H1 (cell line): Measurements from ENCODE around the gene PDIA6. TPM values are rescaled to one million over a fixed set of nuclear protein-coding genes. Genes with fewer than 3 reads are reported as not detected.

Source experiments
- CTCF ChIA-PET: fragments of 300-600 bp; sonication (Branson Sonifier 250); formaldehyde crosslinking; loops from one replicate; lab custom pipeline; 2021; ENCODE audit not compliant: partially characterized antibody; lab: Charles Lee
- POLR2A ChIA-PET: fragments of 300-600 bp; sonication (Branson Sonifier 250); formaldehyde crosslinking; loops from one replicate; lab custom pipeline; 2021; ENCODE audit warnings: inconsistent platforms; ENCODE audit not compliant: partially characterized antibody; lab: Charles Lee
- DNase-seq, 2 experiments: peaks; one replicate each; pipeline versions ENCODE4 v3.0.0 to v3.0.0-alpha.2; 2010 to 2022; ENCODE audit warnings: low spot score in 2 of 2, low read depth in 1 of 2, mixed read lengths in 1 of 2
- FAIRE-seq: peaks from 2 replicates; lab custom pipeline; 2011; peaks lifted over from hg19 to GRCh38; lab: Jason Lieb, UNC
- H2AFZ ChIP-seq: 2 replicates; pipeline ENCODE4 v1.8.1; 2012; ENCODE audit warnings: low read length, inconsistent platforms
- H2AK5ac ChIP-seq: 2 replicates; pipeline ENCODE4 v1.6.1; 2013; ENCODE audit warnings: low read depth, low read length
- H2BK120ac ChIP-seq: replicated peaks from 2 replicates; pipeline ENCODE3; 2013; ENCODE audit warnings: low read depth, low read length, inconsistent platforms
- H2BK12ac ChIP-seq: 2 replicates; pipeline ENCODE4 v1.6.1; 2013; ENCODE audit warnings: low read depth, low read length
- H2BK15ac ChIP-seq: 2 replicates; pipeline ENCODE4 v1.6.1; 2013; ENCODE audit warnings: low read length
- H2BK20ac ChIP-seq: 2 replicates; pipeline ENCODE4 v1.6.1; 2013; ENCODE audit warnings: low read length
- H2BK5ac ChIP-seq: 2 replicates; pipeline ENCODE4 v1.6.1; 2013; ENCODE audit warnings: low read depth, low read length
- H3K14ac ChIP-seq: 2 replicates; pipeline ENCODE4 v1.6.1; 2013; ENCODE audit warnings: inconsistent platforms; ENCODE audit not compliant: insufficient read length
- H3K18ac ChIP-seq: 2 replicates; pipeline ENCODE4 v1.6.1; 2013; ENCODE audit warnings: low read length; ENCODE audit errors: extremely low read depth
- H3K23ac ChIP-seq: 2 replicates; pipeline ENCODE4 v1.6.1; 2013; ENCODE audit warnings: inconsistent platforms; ENCODE audit not compliant: insufficient read length
- H3K23me2 ChIP-seq: 2 replicates; pipeline ENCODE4 v1.6.1; 2013; ENCODE audit warnings: low read depth, low read length
- H3K27ac ChIP-seq: 2 replicates; pipeline ENCODE4 v1.6.1; 2011; ENCODE audit warnings: low read depth, low read length, inconsistent platforms
- H3K27me3 ChIP-seq, 4 experiments: replicated peaks in 1 of 4; 1 replicate in 1 of 4; 2 replicates in 3 of 4; pipeline versions ENCODE4 v1.6.1 to v1.8.1; 2011 to 2013; ENCODE audit warnings: low read length in 3 of 4, mild to moderate bottlenecking in 3 of 4, inconsistent platforms in 2 of 4, mixed read lengths in 2 of 4, moderate library complexity in 1 of 4; ENCODE audit not compliant: control insufficient read depth in 3 of 4, insufficient read depth in 3 of 4; ENCODE audit errors: extremely low read depth in 1 of 4
- H3K36me3 ChIP-seq, 4 experiments: 2 replicates each; pipeline versions ENCODE4 v1.6.1 to v1.8.1; 2011 to 2013; ENCODE audit warnings: mild to moderate bottlenecking in 4 of 4, low read length in 3 of 4, moderate library complexity in 2 of 4, control low read depth in 1 of 4, inconsistent platforms in 1 of 4; ENCODE audit not compliant: insufficient read depth in 4 of 4, control insufficient read depth in 2 of 4
- H3K4ac ChIP-seq: replicated peaks from 2 replicates; pipeline ENCODE3; 2013; ENCODE audit warnings: low read length, low read depth, mixed read lengths, inconsistent platforms; ENCODE audit not compliant: insufficient read length
- H3K4me1 ChIP-seq, 4 experiments: replicated peaks in 1 of 4; 1 replicate in 1 of 4; 2 replicates in 3 of 4; pipeline versions ENCODE4 v1.6.1 to v1.8.1; 2011 to 2013; ENCODE audit warnings: low read length in 3 of 4, inconsistent platforms in 2 of 4, mixed read lengths in 1 of 4; ENCODE audit not compliant: insufficient read depth in 4 of 4, control insufficient read depth in 3 of 4
- H3K4me2 ChIP-seq, 2 experiments: 2 replicates each; pipeline versions ENCODE4 v1.6.1 to v1.8.1; 2011 to 2013; ENCODE audit warnings: low read depth in 2 of 2, low read length in 2 of 2, control low read depth in 1 of 2, inconsistent platforms in 1 of 2, mild to moderate bottlenecking in 1 of 2; ENCODE audit not compliant: insufficient read depth in 1 of 2
- H3K4me3 ChIP-seq, 4 experiments: fragments of 200-600, 300-600 bp in 1 of 4; sonication (generic), shearing (Covaris generic), sonication (Bioruptor Twin) in 1 of 4; 2 replicates each; pipeline versions ENCODE4 v1.5.1 to v1.8.1; 2011 to 2016; ENCODE audit warnings: low read length in 4 of 4, low read depth in 3 of 4, control low read depth in 2 of 4, inconsistent platforms in 2 of 4, mild to moderate bottlenecking in 2 of 4, mixed read lengths in 1 of 4, moderate library complexity in 1 of 4; ENCODE audit not compliant: insufficient read depth in 2 of 4; ENCODE audit errors: extremely low read depth in 1 of 4
- H3K56ac ChIP-seq: replicated peaks from 2 replicates; pipeline ENCODE3; 2013; ENCODE audit warnings: low read depth, mild to moderate bottlenecking, mixed read lengths, low read length, inconsistent platforms; ENCODE audit not compliant: insufficient read length
- H3K79me1 ChIP-seq: 2 replicates; pipeline ENCODE4 v1.6.1; 2013; ENCODE audit warnings: low read depth, low read length, control low read depth
- H3K79me2 ChIP-seq, 2 experiments: 2 replicates each; pipeline versions ENCODE4 v1.6.1 to v1.8.1; 2012 to 2013; ENCODE audit warnings: low read length in 2 of 2, mild to moderate bottlenecking in 2 of 2, inconsistent platforms in 1 of 2; ENCODE audit not compliant: insufficient read depth in 2 of 2, control insufficient read depth in 1 of 2
- H3K9ac ChIP-seq, 4 experiments: replicated peaks in 1 of 4; 1 replicate in 1 of 4; 2 replicates in 3 of 4; pipeline versions ENCODE4 v1.6.1 to v1.8.1; 2011 to 2013; ENCODE audit warnings: low read depth in 3 of 4, low read length in 3 of 4, control low read depth in 2 of 4, mild to moderate bottlenecking in 2 of 4, moderate library complexity in 2 of 4, inconsistent platforms in 1 of 4; ENCODE audit errors: extremely low read depth in 1 of 4
- H3K9me3 ChIP-seq, 2 experiments: 2 replicates each; pipeline versions ENCODE4 v1.6.1 to v1.8.1; 2012 to 2013; ENCODE audit warnings: mild to moderate bottlenecking in 2 of 2, moderate library complexity in 2 of 2, control low read depth in 1 of 2, inconsistent platforms in 1 of 2, low read depth in 1 of 2, low read length in 1 of 2, mixed read lengths in 1 of 2; ENCODE audit not compliant: insufficient read depth in 2 of 2
- H4K20me1 ChIP-seq, 2 experiments: replicated peaks in 1 of 2; 2 replicates each; pipeline versions ENCODE3 to v1.8.1; 2011 to 2013; ENCODE audit warnings: inconsistent platforms in 2 of 2, low read length in 2 of 2, mild to moderate bottlenecking in 1 of 2; ENCODE audit not compliant: insufficient read depth in 2 of 2, control insufficient read depth in 1 of 2
- H4K5ac ChIP-seq: 2 replicates; pipeline ENCODE4 v1.6.1; 2013; ENCODE audit warnings: low read length, low read depth, mixed read lengths, inconsistent platforms; ENCODE audit not compliant: insufficient read length
- H4K8ac ChIP-seq: 2 replicates; pipeline ENCODE4 v1.8.0; 2013; ENCODE audit warnings: mild to moderate bottlenecking, moderate library complexity, low read length, inconsistent platforms; ENCODE audit not compliant: insufficient read depth; ENCODE audit errors: extremely low read depth
- H4K91ac ChIP-seq: replicated peaks from 2 replicates; pipeline ENCODE3; 2013; ENCODE audit warnings: low read length, mixed read lengths, inconsistent platforms; ENCODE audit not compliant: insufficient read length
- CHD2 ChIP-seq: IDR thresholded peaks from 2 replicates; pipeline ENCODE4 v1.6.1; 2012; ENCODE audit warnings: low read length, improper control_type of control experiment
- E2F6 ChIP-seq: IDR thresholded peaks from 2 replicates; pipeline ENCODE4 v1.6.1; 2012; ENCODE audit warnings: inconsistent platforms
- JUND ChIP-seq: IDR thresholded peaks from 2 replicates; pipeline ENCODE4 v1.6.1; 2011; ENCODE audit warnings: mild to moderate bottlenecking, improper control_type of control experiment, low read length
- KDM5A ChIP-seq: fragments of 200-600 bp; IDR thresholded peaks from 2 replicates; pipeline ENCODE4 v1.7.1; 2012; ENCODE audit warnings: mild to moderate bottlenecking, low read length, inconsistent platforms, mixed read lengths
- NANOG ChIP-seq: IDR thresholded peaks from 2 replicates; pipeline ENCODE4 v1.6.1; 2011; ENCODE audit warnings: low read length, low read depth, mild to moderate bottlenecking, inconsistent platforms; ENCODE audit not compliant: insufficient read depth, poor library complexity, severe bottlenecking
- PHF8 ChIP-seq: fragments of 200-600 bp; sonication (generic); conservative IDR thresholded peaks from 2 replicates; pipeline ENCODE4 v1.7.1; 2012; ENCODE audit warnings: low read depth, mild to moderate bottlenecking, inconsistent platforms, low read length, moderate library complexity
- RNF2 ChIP-seq: fragments of 200-900, 300-1000 bp; sonication (generic); IDR thresholded peaks from 2 replicates; pipeline ENCODE4 v1.7.1; 2016; ENCODE audit warnings: borderline replicate concordance, low read depth, mild to moderate bottlenecking, antibody characterized with exemption, low read length; ENCODE audit not compliant: poor library complexity, severe bottlenecking; ENCODE audit errors: missing control alignments
- TAF7 ChIP-seq: optimal IDR thresholded peaks from 2 replicates; pipeline ENCODE3; 2011; ENCODE audit warnings: low read depth, mild to moderate bottlenecking, inconsistent platforms, low read length, moderate library complexity, borderline replicate concordance
- WGBS, 2 experiments: shearing (Covaris generic) in 1 of 2; methylation state at CpG; one replicate each; pipeline versions ENCODE4 v1.1.6 to v1.1.7; 2013 to 2015; ENCODE audit warnings: low lambda C conversion rate in 2 of 2, mixed read lengths in 2 of 2, inconsistent platforms in 1 of 2, low coverage in 1 of 2, missing lambda C conversion rate in 1 of 2; ENCODE audit not compliant: insufficient replicate concordance in 2 of 2, insufficient coverage in 1 of 2, insufficient read length in 1 of 2; ENCODE audit errors: extremely low coverage in 1 of 2, missing lambda C conversion rate in 1 of 2; 5-methylcytosine and 5-hydroxymethylcytosine counted together
- polyA plus RNA-seq, 7 experiments: library from polyadenylated mRNA; depleted of rRNA in 3 of 7; stranded (reverse) in 5 of 7; unstranded in 2 of 7; fragments of >200 nt in 5 of 7; fragments of 200-250 nt in 2 of 7; gene quantifications; 1 replicate in 5 of 7; 2 replicates in 1 of 7; 4 replicates in 1 of 7; pipeline versions ENCODE4 v1.2.1 to v1.2.3, GENCODE V29; 2011 to 2013; ENCODE audit warnings: missing spikeins in 2 of 7, mixed read lengths in 2 of 7
- total RNA-seq: library from RNA; stranded (reverse); fragmentation: NEBNext Ultra II Directional; extraction: Animal tissue kit (Norgen Biotek cat#: 25700); gene quantifications from 2 replicates; pipeline ENCODE4 v1.2.1, GENCODE V29; 2021
- TF ChIP-seq, protein P1 (sequence below): IDR thresholded peaks from 2 replicates; pipeline ENCODE4 v1.6.1; 2011; ENCODE audit warnings: low read length, improper control_type of control experiment
- TF ChIP-seq, protein P2 (sequence below): IDR thresholded peaks from 2 replicates; pipeline ENCODE4 v1.6.1; 2012; ENCODE audit warnings: inconsistent platforms

PDIA6 gene
- total and polyA plus RNA-seq, 2 of the 8 experiments (the other 6 are each of a cell fraction or from before 2014, with no cell fraction given): 181 to 384 TPM

DNA sequence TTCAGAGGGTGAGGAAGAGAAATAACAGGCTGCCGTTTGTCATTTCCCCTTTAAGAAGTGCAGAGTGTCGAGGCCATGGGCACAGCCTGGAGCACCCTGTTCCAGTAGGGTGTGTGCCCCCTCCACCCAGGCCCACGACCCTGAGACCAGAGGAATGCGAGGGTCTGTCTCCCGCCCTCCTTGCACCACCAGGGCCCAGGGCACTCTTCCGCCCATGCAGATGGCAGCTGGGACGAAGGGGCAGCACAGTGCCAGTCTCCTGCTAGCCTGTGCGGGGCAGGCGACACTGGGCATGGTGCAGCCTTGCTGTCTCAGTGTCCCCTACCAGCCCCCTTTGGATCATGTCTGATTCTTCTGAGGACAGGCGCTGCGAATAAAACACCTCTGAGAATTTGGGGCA is 15.8 kb upstream of the PDIA6 start:
- Histone ChIP-seq H3K4me3 (no peak overlapping the region), H3K9me3 (no peaks in the 10 kb centered on the region), H3K4me1 (peaks cover 0 to 7% (median 4%) of the 10 kb centered on the region in 4 experiments; a peak in 5 of 7 replicates), H3K79me2 (no peaks in the 10 kb centered on the region), H3K4ac (no peak overlapping the region), H3K56ac (no peak overlapping the region), H2BK5ac (no peak overlapping the region), H2AK5ac (no peak overlapping the region), H3K79me1 (no peaks in the 10 kb centered on the region), H3K9ac (no peak overlapping the region), H3K23ac (no peak overlapping the region), H3K18ac (no peak overlapping the region), H4K91ac (no peak overlapping the region), H3K27ac (no peak overlapping the region), H2BK15ac (no peak overlapping the region), H4K8ac (no peak overlapping the region), H3K27me3 (peaks cover 0 to 6% (median 3%) of the 10 kb centered on the region in 4 experiments; a peak in 3 of 7 replicates), H4K20me1 (no peaks in the 10 kb centered on the region), H2AFZ (no peak overlapping the region), H2BK120ac (no peak overlapping the region), H2BK20ac (no peak overlapping the region), H4K5ac (no peak overlapping the region), H3K23me2 (no peaks in the 10 kb centered on the region), H3K14ac (no peak overlapping the region), H3K4me2 (no peak overlapping the region), H3K36me3 (no peaks in the 10 kb centered on the region), H2BK12ac (no peak overlapping the region)
- WGBS, 2 experiments: 85% methylated on average over 11 of the region's 11 CpGs; no CpG with 5 or more reads in 1 of the 2 experiments
- DNase-seq: no peak
- CTCF ChIA-PET: interaction anchor here (0.6 to 8.3 kb wide), 4 partner anchors 9 to 1217 kb away, joined by 3 to 209 read pairs (median 58); partner anchors contain the start of gene PDIA6
- no peak for FAIRE-seq
- POLR2A ChIA-PET: no interaction called here
- TF ChIP-seq, protein P1, sequence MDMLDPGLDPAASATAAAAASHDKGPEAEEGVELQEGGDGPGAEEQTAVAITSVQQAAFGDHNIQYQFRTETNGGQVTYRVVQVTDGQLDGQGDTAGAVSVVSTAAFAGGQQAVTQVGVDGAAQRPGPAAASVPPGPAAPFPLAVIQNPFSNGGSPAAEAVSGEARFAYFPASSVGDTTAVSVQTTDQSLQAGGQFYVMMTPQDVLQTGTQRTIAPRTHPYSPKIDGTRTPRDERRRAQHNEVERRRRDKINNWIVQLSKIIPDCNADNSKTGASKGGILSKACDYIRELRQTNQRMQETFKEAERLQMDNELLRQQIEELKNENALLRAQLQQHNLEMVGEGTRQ: no peak
- TF ChIP-seq JUND (no peak), E2F6 (no peak), CHD2 (no peak), RNF2 (no peak), KDM5A (no peak), PHF8 (no peak), NANOG (no peak), TAF7 (no peak)
- TF ChIP-seq, protein P2, sequence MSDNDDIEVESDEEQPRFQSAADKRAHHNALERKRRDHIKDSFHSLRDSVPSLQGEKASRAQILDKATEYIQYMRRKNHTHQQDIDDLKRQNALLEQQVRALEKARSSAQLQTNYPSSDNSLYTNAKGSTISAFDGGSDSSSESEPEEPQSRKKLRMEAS: no peak
